Heart left ventricle (tissue), 16 donors: ENCODE data around the gene SLC26A8. TPM values are rescaled to one million over a fixed set of nuclear protein-coding genes. Genes with fewer than 3 reads are reported as not detected.

ENCODE experiments used
- ATAC-seq, 4 donors: fragments of 200-7000 bp; cut with Tn5 transposase; one replicate each; pipeline ENCODE4 v1.9.1; 2020 to 2022; ENCODE audit warnings: moderate library complexity in 4 of 4, mild to moderate bottlenecking in 3 of 4, moderate number of reproducible peaks in 1 of 4
- DNase-seq, 5 donors: peaks; one replicate each; pipeline ENCODE4 v3.0.0-alpha.2; 2020
- H3K27ac ChIP-seq, 12 donors: fragments of 200-600 bp; sonication (generic) in 4 of 12; one replicate each; pipeline versions ENCODE4 v1.5.0 to v1.8.0; 2016 to 2022; ENCODE audit warnings: mild to moderate bottlenecking in 2 of 12
- H3K27me3 ChIP-seq, 9 donors: fragments of 200-600 bp; sonication (generic) in 2 of 9; one replicate each; pipeline versions ENCODE4 v1.5.1 to v1.8.0; 2016 to 2022; ENCODE audit warnings: mild to moderate bottlenecking in 3 of 9
- H3K36me3 ChIP-seq, 9 donors: fragments of 200-600 bp; sonication (generic) in 2 of 9; one replicate each; pipeline versions ENCODE4 v1.5.0 to v1.8.0; 2018 to 2022; ENCODE audit warnings: mild to moderate bottlenecking in 2 of 9
- H3K4me1 ChIP-seq, 12 donors: fragments of 200-600 bp; sonication (generic) in 4 of 12; one replicate each; pipeline versions ENCODE4 v1.5.0 to v1.8.0; 2016 to 2022; ENCODE audit warnings: mild to moderate bottlenecking in 3 of 12
- H3K4me3 ChIP-seq, 12 donors: fragments of 200-600 bp; sonication (generic) in 4 of 12; one replicate each; pipeline versions ENCODE4 v1.5.0 to v1.8.0; 2017 to 2022; ENCODE audit warnings: mild to moderate bottlenecking in 9 of 12, moderate library complexity in 4 of 12
- H3K9me3 ChIP-seq, 12 donors: fragments of 200-600 bp; sonication (generic) in 4 of 12; one replicate each; pipeline versions ENCODE4 v1.5.0 to v1.8.0; 2016 to 2022; ENCODE audit warnings: mild to moderate bottlenecking in 1 of 12
- CTCF ChIP-seq, 12 donors: fragments of 200-600 bp; sonication (generic) in 4 of 12; IDR thresholded peaks; one replicate each; pipeline versions ENCODE4 v1.5.0 to v1.8.0; 2018 to 2022; ENCODE audit warnings: antibody characterized with exemption in 12 of 12, mild to moderate bottlenecking in 5 of 12
- POLR2A ChIP-seq, 2 donors: fragments of 450-650 bp; IDR thresholded peaks; one replicate each; pipeline ENCODE4 v1.6.1; 2017; ENCODE audit warnings: antibody characterized with exemption in 2 of 2, mild to moderate bottlenecking in 2 of 2, moderate library complexity in 2 of 2
- WGBS, 4 donors: extraction: QIAGEN DNeasy Blood & Tissue Kit in 2 of 4; methylation state at CpG; one replicate each; pipeline versions ENCODE4 v1.1.5 to v1.1.7; 2013 to 2018; 5-methylcytosine and 5-hydroxymethylcytosine counted together
- intact Hi-C, 10 donors: fragments of 100-400 bp; cut with DNase I; formaldehyde crosslinking; loops; one replicate each; pipeline versions ENCODE4 v1.11.1 to v1.14.2; 2022
- polyA plus RNA-seq, 2 donors: library from polyadenylated mRNA; stranded (reverse); fragments of 200-250 nt; gene quantifications; one replicate each; pipeline ENCODE4 v1.2.3, GENCODE V29; 2013
- total RNA-seq, 9 donors: library from RNA; depleted of rRNA in 2 of 9; stranded (reverse); fragments of >200 nt in 2 of 9; fragmentation: NEBNext Ultra II Directional in 3 of 9; extraction: Animal tissue kit (Norgen Biotek cat#: 25700) in 3 of 9; gene quantifications; one replicate each; pipeline versions ENCODE4 v1.1.0 to v1.2.4, GENCODE V29; 2016 to 2023
- donor health status: ischemic (EF 13 %, LVEDD 7.1; RV severe dilation, severe dysfunction).
- donor health status: healthy with polysubstance abuse.
- donor health status: DM: no; HTN: yes; CAD: no.
- donor health status: DM: no; HTN: no; CAD: no.
- donor health status: ischemic (EF 25% LVEDD 6.9; RV normal size, moderate dysfunction).
- donor health status: ischemic (EF 25% LVEDD 5.7; RV mildly dilated, moderate dysfunction).
- donor health status: healthy.
- donor health status: DM: yes; HTN: yes; CAD: no.
- donor health status: ischemic (EF 35%, LVEDD 5.7; RV mildly dilated, moderate dysfunction).
- donor health status: nonischemic (EF 11% LVEDD 7.7; RV severe dilation, severe dysfunction).
- donor health status: DM: yes; HTN: yes; CAD: no.
- donor health status: PGD.
- donor health status: ischemic (EF 29% LVEDD 5.4; RV normal size, mild dysfunction).
- donor health status: nonischemic (EF 23%, LVEDD 6.1; RV moderate dilation, normal function).

SLC26A8 gene
- total and polyA plus RNA-seq, 11 donors = 0.08 to 0.36 (median 0.29) TPM; not detected in 6

GRCh38 chr6:36056178-36056577 lies 31.7 kb upstream of the SLC26A8 start:
- Histone ChIP-seq H3K27me3 (no peaks in the 10 kb centered on the region), H3K4me1 (peaks cover 0 to 40% (median 23%) of the 10 kb centered on the region in 12 donors), H3K9me3 (no peaks in the 10 kb centered on the region), H3K27ac (no peak overlapping the region), H3K4me3 (no peak overlapping the region), H3K36me3 (peaks cover 0 to 53% (median 36%) of the 10 kb centered on the region in 9 donors)
- no peak for ATAC-seq
- TF ChIP-seq POLR2A (IDR thresholded peaks at IDR 0.05) (no peak), CTCF (IDR thresholded peaks at IDR 0.05) (no peak)
- WGBS, 4 donors = 71 to 87% (median 74%) methylated on average over 1 of the region's 1 CpG
- intact Hi-C loops = no loop called here
- DNase-seq = no peak

- no peak overlapping the region for H3K4me3 ChIP-seq
- peaks cover 0 to 41% (median 26%) of the 10 kb centered on the region in 9 donors for H3K36me3 ChIP-seq
- no peak overlapping the region for H3K27ac ChIP-seq
- 38 to 50% (median 48%) methylated on average over 2 of the region's 2 CpGs for WGBS, 4 donors
- no peaks in the 10 kb centered on the region for H3K9me3 ChIP-seq
- TF ChIP-seq CTCF (IDR thresholded peaks at IDR 0.05) (no peak), POLR2A (IDR thresholded peaks at IDR 0.05) (no peak)
- H3K4me1 ChIP-seq = peaks cover 0 to 47% (median 29%) of the 10 kb centered on the region in 12 donors
- DNase-seq = no peak
- intact Hi-C loops = no loop called here
- no peak for ATAC-seq
- no peaks in the 10 kb centered on the region for H3K27me3 ChIP-seq
These were observed 30.5 kb upstream of the SLC26A8 start for GRCh38 chr6:36054956-36055355.

- DNase-seq (no peak), ATAC-seq (no peak)
- H3K27ac ChIP-seq = no peak overlapping the region
- H3K27me3 ChIP-seq = no peaks in the 10 kb centered on the region
- intact Hi-C loops = no loop called here
- H3K4me1 ChIP-seq = peaks cover 0 to 51% (median 34%) of the 10 kb centered on the region in 12 donors
- no peak overlapping the region for H3K4me3 ChIP-seq
- 86 to 93% (median 88%) methylated on average over 2 of the region's 2 CpGs for WGBS, 4 donors
- no peaks in the 10 kb centered on the region for H3K9me3 ChIP-seq
- H3K36me3 ChIP-seq = peaks cover 0 to 35% (median 20%) of the 10 kb centered on the region in 9 donors
- TF ChIP-seq CTCF (IDR thresholded peaks at IDR 0.05) (no peak), POLR2A (IDR thresholded peaks at IDR 0.05) (no peak)
These were observed 30.0 kb upstream of the SLC26A8 start for GRCh38 chr6:36054415-36054814.

GRCh38 chr6:36053878-36054277 lies 29.4 kb upstream of the SLC26A8 start:
- H3K27me3 ChIP-seq = no peaks in the 10 kb centered on the region
- DNase-seq = no peak
- peaks cover 0 to 31% (median 18%) of the 10 kb centered on the region in 9 donors for H3K36me3 ChIP-seq
- H3K4me3 ChIP-seq = no peak overlapping the region
- H3K27ac ChIP-seq = no peak overlapping the region
- intact Hi-C loops = no loop called here
- WGBS, 4 donors = 43 to 55% (median 48%) methylated on average over 2 of the region's 2 CpGs
- H3K4me1 ChIP-seq = peaks cover 0 to 57% (median 37%) of the 10 kb centered on the region in 12 donors
- no peak for TF ChIP-seq POLR2A (IDR thresholded peaks at IDR 0.05)
- no peak for TF ChIP-seq CTCF (IDR thresholded peaks at IDR 0.05)
- H3K9me3 ChIP-seq = no peaks in the 10 kb centered on the region
- no peak for ATAC-seq
